HG02938 (cell line): Measurements from ENCODE around the gene ABCA6.

Experiments
- ATAC-seq: cut with Tn5 transposase; IDR thresholded peaks from one replicate; pipeline ENCODE4 v1.9.1; 2021; ENCODE audit warnings: mild to moderate bottlenecking, moderate library complexity; ENCODE audit not compliant: unreplicated experiment

ABCA6 gene

DNA sequence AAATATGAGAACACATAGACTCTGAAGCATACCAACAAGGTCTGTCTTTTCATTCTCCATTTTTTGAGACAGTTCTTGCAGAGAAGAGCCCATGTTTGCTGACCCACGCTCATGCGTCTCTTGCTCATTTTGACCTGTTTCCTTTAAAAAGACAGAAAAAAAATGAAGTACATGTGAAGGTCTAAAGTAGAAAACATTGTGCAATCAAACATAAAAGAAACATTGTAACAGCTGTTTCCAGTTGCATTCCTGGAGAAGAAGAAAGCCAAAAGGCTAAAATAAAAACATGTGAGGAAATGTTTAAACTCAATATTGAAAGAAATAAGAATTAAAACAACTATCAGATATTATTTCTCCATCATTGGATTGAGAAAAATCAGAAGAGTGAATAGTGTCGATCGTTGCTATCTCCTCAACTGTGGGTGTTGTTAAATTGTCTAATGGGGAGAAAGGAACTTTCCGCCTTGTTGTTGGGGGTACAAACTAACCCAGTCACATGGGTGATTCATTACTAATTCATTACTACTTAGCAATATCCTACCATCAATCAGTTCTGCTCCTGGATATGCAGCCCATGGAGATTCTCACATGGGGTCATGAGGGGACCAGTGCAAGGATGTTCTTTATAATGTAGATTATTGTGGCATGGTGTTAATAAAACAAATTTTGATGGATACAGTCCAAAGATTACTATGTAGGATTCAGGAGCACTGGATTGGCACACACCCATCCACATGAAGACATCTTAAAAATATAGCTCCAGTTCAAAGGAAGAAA, 90.5 kb downstream of the ABCA6 start:
- no peak for ATAC-seq

DNA sequence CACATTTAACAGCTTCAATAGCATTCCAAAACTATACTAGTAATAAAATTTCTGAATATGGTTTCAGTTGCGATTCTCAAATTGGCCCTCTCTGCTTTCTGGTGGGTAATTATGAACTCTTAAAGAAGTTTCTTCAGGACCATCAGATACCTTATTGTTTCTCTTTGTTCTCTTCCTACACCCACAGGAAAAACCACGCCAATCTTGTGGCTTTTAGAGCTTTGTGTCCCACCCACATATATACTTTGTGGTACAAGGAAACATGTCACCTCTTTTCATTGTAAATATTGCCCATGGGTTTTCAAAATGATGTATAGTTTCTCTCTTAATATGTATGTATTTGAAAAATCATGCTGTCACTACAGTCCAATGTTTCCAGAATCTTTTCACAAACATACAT, 93.1 kb downstream of the ABCA6 start:
- no peak for ATAC-seq

DNA sequence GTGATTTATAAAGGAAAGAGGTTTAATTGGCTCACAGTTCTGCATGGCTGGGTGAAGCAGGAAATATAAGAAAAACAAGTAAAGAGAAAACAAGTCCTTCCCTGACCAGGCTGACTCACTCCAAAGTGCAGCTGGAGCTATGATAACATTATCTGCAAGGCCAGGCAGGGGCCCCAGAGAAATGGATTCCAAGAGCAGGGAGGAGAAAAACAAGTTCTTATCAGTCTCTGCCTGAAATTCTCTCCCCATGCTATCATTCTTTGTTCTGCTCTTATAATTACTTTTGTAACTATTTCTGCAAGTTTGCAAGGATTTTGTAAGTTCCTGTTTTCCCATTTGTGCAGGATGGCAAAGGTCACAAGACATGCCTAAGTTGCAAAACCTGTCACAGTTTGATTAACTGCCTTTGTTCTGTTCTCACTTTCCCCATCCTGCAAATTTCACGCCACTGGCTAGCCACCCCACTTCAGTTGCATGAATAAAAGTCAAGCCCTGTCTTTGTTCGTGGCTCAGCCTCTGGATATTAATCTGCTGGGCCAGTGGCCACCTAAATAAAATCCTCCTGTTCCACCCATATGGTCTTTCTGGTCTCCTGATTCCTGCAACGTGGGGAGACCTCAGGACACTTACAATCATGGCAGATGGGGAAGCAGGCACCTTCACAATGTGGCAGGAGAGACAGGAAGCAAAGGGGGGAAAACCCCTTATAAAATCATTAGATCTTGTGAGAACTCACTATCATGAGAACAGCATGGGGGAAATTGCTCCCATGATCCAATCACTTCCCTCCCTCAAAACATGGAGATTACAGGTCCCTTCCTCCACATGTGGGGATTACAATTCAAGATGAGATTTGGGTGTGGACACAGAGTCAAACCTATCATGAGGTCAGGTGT, 94.1 kb downstream of the ABCA6 start:
- no peak for ATAC-seq

DNA sequence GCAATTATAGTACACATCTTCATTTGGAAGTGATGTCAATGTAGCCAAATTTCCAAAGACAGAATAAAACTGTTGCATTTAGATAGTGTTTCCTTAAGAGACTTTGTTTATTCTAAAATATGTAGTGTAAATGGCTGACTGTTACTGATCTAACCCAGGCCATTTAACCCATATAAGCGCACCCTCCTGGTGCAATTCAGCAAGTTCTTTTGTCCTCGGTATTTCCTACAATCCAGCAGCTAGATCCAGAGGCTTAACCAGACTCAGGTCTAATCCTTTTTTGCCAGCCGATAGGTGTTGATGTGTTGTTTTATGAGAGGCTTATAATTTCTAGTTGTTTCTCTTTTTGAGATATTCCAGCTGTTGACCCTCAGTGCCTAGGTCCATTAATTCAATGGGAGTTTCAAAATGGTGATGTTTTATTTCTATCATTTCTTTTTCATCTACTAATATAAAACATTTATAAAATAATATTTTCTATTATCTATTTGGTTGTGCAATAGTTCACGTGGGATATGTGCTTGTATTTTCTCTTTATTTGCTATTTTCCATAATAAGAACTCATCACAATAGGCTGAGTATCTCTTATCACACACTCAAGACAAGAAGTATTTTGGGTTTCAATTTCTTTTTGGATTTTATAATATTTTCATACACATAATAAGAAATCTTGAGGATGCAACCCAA, 95.4 kb downstream of the ABCA6 start:
- no peak for ATAC-seq

DNA sequence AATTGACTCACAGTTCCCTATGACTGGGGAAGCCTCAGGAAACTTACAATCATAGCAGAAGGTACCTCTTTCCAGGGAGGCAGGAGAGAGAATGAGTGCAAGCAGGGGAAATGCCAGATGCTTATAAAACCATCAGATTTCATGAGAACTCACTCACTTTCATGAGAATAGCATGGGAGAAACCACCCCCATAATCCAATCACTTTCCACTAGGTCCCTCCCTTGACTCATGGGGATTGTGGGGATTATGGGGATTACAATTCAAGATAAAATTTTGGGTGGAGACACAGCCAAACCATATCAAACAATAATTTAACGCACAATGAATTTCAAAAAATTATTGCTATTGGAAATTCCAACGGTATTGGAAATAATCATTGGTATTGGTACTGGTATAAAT, 96.0 kb downstream of the ABCA6 start:
- no peak for ATAC-seq

DNA sequence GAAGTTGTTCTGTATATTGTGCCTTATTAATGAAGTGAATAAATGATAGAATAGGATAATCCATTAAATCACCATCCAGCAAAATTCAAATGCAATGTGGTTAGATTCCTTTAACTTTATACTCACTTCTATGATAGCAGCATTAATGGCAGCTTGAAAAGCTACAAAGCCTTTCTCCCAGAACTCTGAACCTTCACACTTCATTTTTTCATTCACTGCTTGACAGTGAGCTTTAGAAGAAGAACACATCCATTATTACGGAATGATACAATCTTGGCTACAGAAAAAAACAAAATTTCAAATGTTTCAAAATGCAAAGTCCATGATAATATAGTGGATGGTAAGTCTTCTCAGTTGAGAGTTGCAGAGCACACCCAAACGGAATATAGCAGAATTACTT, 97.3 kb downstream of the ABCA6 start:
- no peak for ATAC-seq

DNA sequence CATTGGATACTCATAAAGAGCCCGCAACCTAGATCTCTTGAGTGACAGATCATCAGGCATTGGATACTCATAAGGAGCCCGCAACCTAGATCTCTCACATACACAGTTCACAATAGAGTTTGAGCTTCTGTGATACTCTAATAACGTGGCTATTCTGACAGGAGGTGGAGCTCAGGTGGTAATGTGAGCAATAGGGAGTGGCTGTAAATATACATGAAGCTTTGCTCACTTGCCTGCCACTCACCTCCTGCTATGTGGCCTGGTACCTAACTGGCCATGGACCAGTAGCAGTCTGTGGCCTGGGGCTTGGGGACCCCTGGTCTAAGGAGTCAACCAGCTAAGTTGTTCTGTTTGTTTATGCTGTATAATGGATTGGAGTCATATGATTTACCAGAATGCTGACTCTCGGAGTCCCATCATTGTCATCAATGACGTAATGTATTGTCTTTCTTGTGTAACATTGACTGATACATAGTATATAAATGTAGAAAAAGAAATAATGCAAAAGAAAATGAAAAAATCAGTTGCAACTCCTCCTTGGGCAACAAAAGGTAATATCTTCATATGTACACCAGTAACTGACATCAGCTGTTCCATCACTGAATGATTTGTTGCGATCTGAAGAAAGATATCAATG, 98.5 kb downstream of the ABCA6 start:
- no peak for ATAC-seq

DNA sequence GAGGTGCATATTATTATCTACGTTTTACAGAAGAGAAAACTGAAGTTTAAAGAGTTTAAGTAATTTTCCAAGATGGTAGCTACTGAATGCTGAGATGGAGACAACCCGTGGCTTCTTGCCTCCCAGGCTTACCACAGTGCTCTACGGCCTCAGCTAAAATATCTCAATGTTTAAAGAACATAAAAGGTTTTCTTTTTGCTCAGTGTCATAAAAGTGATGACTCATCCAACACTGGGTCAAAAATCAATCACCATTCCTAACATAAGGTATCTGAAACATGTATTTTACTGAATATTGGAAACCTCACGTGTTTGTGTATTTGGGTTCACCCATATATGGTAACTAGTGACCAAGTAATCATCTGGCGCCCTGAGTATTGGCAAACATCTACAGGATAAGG, 99.4 kb downstream of the ABCA6 start:
- ATAC-seq = no peak

DNA sequence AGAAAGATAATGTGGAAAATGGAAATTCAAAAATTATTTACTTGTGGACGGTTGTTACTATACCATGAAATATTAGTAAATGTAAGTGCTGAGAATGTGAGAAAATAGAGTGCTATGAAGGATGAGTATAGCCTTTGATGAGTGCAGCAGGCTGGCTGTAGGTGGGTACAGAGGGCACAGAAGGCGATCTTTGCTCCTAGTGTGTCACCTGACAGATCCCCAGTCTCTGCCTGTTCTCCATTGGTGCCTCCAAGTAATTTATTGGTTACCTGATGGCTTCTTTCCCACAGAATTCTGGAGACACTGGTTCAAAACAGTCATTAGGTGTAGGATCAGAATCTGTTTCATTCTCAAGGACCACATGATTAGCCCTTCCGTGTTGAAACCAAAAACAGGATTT, 109.9 kb downstream of the ABCA6 start:
- ATAC-seq = no peak

DNA sequence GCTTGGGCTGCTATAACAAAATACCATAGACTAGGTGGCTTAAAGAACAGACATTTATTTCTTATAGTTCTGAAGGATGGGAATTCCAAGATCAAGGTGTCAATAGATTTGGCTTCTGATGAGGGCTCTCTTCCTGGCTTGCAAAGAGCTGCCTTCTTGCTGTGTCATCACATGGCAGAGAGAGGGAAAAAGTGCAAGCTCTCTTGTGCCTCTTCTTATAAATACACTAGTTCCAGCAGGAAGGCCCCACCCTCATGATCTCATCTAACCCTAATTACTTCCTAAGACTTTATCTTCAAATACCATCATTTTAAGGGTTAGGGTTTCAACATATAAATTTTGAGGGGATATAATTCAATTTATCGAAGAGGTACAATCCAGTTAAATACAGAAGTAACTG, 111.5 kb downstream of the ABCA6 start:
- ATAC-seq = no peak
